Coronary artery (tissue), 2 donors: ENCODE measurements around the gene CPLX1.
"Not testable (repeated sequence)": the region's sequence is repeated elsewhere in the genome, so short reads cannot be mapped to it uniquely, and the experiment has no call there.

Source experiments
- DNase-seq: peaks from one replicate; pipeline ENCODE4 v3.0.0-alpha.2; 2017; ENCODE audit warnings: low spot score
- H3K27ac ChIP-seq, 2 donors: fragments of 200-600 bp; sonication (generic); one replicate each; pipeline ENCODE4 v1.5.1; 2016 to 2019
- H3K4me3 ChIP-seq: fragments of 200-600 bp; sonication (generic); 2 replicates; pipeline ENCODE4 v1.5.1; 2016; ENCODE audit warnings: mild to moderate bottlenecking, moderate library complexity
- TF ChIP-seq, protein P1 (sequence below): fragments of 200-600 bp; sonication (generic); IDR thresholded peaks from one replicate; pipeline ENCODE4 v1.5.1; 2019; ENCODE audit warnings: antibody characterized with exemption

The CPLX1 gene

DNA sequence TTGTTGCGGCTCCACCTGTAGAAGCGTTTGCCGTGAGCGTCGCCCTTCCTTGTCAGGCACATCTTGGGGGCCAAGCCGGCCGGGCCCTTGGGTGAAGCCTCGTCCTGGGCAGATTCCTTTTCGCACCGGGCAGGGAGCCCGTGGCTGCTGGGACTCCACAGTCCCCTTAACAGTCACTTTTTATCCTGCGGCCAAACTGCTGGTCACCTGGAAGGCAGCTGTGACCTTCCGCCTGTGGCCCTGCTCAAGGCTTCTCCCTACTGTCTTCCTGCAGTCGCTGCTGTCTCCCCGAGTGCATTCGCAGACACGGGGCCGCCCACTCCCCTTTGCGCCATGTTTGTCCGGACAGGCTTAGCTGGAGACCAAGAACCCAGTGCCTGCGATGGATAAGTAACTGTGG is 65.3 kb downstream of the CPLX1 start:
- TF ChIP-seq, protein P1, sequence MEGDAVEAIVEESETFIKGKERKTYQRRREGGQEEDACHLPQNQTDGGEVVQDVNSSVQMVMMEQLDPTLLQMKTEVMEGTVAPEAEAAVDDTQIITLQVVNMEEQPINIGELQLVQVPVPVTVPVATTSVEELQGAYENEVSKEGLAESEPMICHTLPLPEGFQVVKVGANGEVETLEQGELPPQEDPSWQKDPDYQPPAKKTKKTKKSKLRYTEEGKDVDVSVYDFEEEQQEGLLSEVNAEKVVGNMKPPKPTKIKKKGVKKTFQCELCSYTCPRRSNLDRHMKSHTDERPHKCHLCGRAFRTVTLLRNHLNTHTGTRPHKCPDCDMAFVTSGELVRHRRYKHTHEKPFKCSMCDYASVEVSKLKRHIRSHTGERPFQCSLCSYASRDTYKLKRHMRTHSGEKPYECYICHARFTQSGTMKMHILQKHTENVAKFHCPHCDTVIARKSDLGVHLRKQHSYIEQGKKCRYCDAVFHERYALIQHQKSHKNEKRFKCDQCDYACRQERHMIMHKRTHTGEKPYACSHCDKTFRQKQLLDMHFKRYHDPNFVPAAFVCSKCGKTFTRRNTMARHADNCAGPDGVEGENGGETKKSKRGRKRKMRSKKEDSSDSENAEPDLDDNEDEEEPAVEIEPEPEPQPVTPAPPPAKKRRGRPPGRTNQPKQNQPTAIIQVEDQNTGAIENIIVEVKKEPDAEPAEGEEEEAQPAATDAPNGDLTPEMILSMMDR = no peak
- no peak overlapping the region for H3K27ac ChIP-seq
- no peak overlapping the region for H3K4me3 ChIP-seq
- DNase-seq = no peak

DNA sequence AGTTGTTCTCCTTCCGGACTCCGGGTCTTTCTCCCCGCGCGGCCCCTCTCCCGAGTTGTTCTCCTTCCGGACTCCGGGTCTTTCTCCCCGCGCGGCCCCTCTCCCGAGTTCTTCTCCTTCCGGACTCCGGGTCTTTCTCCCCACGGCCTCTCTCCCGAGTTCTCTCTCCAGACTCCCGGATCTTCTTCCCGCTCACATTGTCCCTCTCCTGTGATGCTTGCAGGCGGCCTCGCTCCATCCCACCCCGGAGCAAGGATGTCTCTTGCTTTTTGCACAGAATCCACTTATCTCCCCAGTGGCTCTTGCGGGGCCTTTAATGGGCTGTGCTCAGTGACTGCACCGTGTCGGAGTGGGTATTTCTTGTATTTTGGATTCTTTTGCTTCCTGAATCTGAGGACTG is 66.1 kb downstream of the CPLX1 start:
- H3K4me3 ChIP-seq, DNase-seq, H3K27ac ChIP-seq: not testable (repeated sequence)

DNA sequence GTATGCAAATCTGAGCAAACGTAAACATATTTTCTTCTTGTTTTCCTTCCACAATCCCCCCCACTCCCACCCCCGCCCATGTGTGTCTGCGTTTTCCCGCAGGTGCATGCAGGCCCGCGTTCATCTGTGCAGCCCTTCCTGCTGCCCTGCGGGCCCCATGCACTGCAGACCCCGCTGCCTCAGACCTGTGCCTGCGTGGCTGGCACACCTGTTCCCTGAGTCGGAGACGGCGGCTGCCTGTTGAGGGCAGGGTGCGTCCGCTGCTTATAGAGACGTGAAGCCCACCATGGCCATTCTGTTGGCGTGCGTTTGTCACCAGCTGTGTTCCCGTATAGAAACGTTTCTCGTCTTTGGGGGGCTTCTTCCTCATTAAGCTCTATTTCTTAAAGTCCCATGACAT is 68.8 kb downstream of the CPLX1 start:
- H3K4me3 ChIP-seq = no peak overlapping the region
- no peak overlapping the region for H3K27ac ChIP-seq
- DNase-seq = no peak
- TF ChIP-seq, protein P1 = no peak

DNA sequence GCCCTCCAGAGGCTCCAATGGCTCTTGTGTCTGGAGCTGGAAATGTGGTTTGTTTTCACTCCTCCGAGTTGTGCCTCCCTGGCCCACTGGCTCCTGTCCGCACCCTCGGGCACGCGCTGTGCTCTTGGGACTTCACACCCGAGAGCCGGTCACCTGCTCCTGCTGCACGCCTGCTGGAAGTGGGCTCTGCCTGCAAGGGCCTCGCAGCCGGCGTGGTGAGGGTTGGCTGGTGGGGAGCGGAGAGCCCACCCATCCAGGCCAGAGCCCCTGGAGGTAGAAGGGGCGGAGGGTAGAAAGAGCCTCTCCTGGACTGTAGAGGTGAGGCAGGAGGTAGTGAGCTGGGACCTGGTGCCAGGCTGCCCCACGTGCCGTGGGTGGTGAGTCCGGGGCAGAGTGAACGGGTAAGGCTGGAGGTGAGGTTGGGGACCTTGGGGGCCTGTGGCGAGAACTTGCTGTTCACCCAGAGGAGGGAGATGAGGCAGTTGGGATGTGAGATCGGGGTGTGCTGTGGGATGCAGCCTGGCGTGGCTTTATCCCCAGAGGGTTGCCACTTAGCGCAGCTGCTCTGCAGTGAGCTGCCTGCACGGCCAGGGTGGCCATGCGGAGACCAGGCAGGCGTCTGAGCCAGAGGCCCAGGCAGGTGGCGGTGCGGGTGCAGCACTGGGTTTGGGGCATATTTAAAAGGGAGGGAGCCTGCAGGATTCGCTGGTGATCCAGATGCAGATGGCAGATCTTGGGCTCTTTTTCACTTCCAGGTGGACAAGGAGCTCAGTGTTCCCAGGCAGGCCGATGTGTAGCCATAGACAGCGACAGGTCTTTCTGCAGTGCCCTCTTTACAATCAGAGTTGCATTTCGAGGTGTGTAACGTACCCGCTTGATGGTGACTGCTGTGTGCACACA is 71.5 kb downstream of the CPLX1 start:
- no peak overlapping the region for H3K4me3 ChIP-seq
- TF ChIP-seq, protein P1 = no peak
- no peak overlapping the region for H3K27ac ChIP-seq
- no peak for DNase-seq

DNA sequence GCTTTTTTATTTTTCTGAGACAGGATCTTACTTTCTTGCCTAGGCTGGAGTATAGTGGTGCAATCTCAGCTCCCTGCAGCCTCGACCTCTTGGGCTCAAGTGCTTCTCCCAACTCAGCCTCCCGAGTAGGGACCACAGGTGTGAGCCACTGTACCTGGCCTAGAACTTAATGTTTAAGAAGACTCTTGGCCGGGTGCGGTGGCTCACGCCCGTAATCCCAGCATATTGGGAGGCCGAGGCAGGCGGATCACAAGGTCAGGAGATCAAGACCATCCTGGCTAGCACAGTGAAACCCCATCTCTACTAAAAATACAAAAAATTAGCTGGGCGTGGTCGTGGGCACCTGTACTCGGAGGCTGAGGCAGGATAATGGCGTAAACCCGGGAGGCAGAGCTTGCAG is 72.7 kb downstream of the CPLX1 start:
- H3K4me3 ChIP-seq, H3K27ac ChIP-seq, DNase-seq: not testable (repeated sequence)

DNA sequence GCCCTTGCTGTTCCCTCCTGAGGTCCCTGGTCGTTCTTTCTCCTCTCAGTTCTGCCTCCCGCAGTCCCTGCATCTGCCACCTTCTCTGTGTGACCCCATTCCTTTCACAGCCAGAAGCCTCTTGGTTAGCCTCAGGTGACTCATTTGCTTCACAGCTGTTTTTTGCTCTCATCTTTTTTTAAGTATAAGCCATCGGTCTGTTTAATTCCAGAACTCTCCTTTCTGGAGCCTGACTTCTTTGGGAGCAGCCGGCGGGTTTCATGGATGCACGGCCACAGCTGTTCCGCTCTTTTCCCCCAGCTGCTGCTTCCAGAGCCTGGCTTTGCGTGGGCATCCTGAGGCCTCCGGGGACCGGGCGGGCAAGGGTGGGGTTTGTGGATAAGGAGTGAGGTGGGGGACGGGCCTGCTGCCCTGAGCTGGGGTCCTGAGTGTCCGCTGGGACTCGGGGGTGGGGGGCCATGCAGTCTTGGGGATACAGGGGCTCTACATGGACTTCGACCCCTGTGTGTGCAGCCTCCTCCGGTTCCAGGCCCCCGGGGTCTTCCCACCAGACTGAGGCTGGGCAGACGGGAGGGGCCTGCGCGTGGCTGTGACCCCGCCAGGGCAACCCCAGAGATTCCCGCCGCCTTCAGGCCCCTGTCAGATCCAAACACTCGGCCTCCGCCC is 73.6 kb downstream of the CPLX1 start:
- TF ChIP-seq, protein P1 = no peak
- H3K4me3 ChIP-seq = no peak overlapping the region
- no peak overlapping the region for H3K27ac ChIP-seq
- DNase-seq = no peak

DNA sequence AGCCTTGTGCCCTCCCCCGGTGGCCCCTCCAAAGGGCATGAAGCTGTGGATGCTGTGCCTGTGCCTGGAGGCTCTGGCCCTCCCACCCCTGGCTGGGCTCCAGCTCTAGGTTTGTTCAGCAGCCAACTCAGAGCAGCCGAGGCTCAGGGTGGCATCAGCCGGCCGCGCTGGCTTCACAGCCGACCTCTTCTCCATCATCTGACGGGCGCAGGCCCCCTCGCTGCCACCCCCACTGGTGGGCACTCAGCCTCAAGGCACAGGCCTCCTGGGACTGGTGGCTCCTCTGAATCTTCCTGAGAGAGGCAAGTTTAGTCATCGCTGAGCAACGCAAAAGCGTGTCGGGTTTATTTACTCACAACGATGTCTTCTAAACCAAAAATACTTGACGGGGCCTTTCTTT is 74.3 kb downstream of the CPLX1 start:
- Histone ChIP-seq H3K27ac (no peak overlapping the region), H3K4me3 (no peak overlapping the region)
- TF ChIP-seq, protein P1 = no peak
- no peak for DNase-seq
